ENCODE data around the gene RPEL1. TPM values are rescaled to one million over a fixed set of nuclear protein-coding genes. Genes with fewer than 3 reads are reported as not detected.

The RPEL1 gene
- total RNA-seq, 1 experiment from 2014 or later: not detected

DNA sequence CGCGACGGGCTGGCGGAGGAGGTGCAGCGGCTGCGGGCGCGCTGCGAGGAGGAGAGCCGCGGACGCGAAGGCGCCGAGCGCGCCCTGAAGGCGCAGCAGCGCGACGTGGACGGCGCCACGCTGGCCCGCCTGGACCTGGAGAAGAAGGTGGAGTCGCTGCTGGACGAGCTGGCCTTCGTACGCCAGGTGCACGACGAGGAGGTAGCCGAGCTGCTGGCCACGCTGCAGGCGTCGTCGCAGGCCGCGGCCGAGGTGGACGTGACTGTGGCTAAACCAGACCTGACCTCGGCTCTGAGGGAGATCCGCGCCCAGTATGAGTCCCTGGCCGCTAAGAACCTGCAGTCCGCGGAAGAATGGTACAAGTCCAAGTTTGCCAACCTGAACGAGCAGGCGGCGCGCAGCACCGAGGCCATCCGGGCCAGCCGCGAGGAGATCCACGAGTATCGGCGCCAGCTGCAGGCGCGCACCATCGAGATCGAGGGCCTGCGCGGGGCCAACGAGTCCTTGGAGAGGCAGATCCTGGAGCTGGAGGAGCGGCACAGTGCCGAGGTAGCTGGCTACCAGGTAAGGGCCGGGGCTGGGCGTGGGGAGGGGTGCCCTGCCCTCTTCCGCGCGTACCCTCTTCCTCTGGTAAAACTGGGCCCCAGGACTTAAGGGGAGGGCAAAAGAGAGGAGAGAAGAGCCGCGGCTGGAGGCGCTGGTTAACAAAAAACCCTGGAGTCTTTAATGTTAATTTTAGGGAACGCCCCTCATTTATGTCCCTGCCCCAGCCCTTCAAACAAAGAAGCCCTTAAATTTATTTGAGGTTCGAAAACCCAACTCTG is 32.2 kb downstream of the RPEL1 start:
- no peak for DNase-seq
- Histone ChIP-seq H3K4me3 (ENCODE audit: low read length) (no peak overlapping the region), H3K27ac (ENCODE audit: low read length) (no peak overlapping the region), H3K79me2 (ENCODE audit: low read length) (no peaks in the 10 kb centered on the region), H3K4me2 (ENCODE audit: low read depth, low read length, poor library complexity, severe bottlenecking) (no peak overlapping the region), H3K9me3 (ENCODE audit: low read length) (no peaks in the 10 kb centered on the region), H3K9ac (ENCODE audit: low read length) (no peak overlapping the region), H3K36me3 (ENCODE audit: insufficient read depth, low read length) (no peaks in the 10 kb centered on the region), H3K9me2 (replicated peaks; ENCODE audit: insufficient read depth, low read length) (no peaks in the 10 kb centered on the region), H3K4me1 (ENCODE audit: low read length) (no peaks in the 10 kb centered on the region), H3K27me3 (ENCODE audit: low read length) (no peaks in the 10 kb centered on the region), H2AFZ (ENCODE audit: low read length) (no peak overlapping the region), H4K20me1 (ENCODE audit: insufficient read depth, low read depth, low read length) (no peaks in the 10 kb centered on the region)

DNA sequence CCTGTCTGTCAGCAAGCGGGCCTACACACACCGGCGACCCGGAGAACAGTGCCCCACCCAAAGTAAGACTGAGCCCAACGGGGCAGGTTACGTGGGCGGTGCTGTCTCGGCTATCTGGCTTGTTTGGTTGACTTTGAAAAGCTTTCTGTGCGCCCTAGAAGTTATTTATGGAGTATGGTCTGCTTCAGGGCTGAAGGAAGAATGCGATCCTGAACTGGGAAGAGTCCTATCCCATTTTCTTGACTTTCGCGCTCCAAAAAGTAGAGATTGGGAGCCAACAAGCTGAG is 32.8 kb downstream of the RPEL1 start:
- Histone ChIP-seq H3K4me3 (ENCODE audit: low read length) (no peak overlapping the region), H3K4me1 (ENCODE audit: low read length) (no peaks in the 10 kb centered on the region), H3K79me2 (ENCODE audit: low read length) (no peaks in the 10 kb centered on the region), H4K20me1 (ENCODE audit: insufficient read depth, low read depth, low read length) (no peaks in the 10 kb centered on the region), H3K4me2 (ENCODE audit: low read depth, low read length, poor library complexity, severe bottlenecking) (no peak overlapping the region), H3K9ac (ENCODE audit: low read length) (no peak overlapping the region), H3K9me2 (replicated peaks; ENCODE audit: insufficient read depth, low read length) (no peaks in the 10 kb centered on the region), H3K27me3 (ENCODE audit: low read length) (no peaks in the 10 kb centered on the region), H3K9me3 (ENCODE audit: low read length) (no peaks in the 10 kb centered on the region), H3K27ac (ENCODE audit: low read length) (no peak overlapping the region), H3K36me3 (ENCODE audit: insufficient read depth, low read length) (no peaks in the 10 kb centered on the region), H2AFZ (ENCODE audit: low read length) (no peak overlapping the region)
- DNase-seq: no peak

DNA sequence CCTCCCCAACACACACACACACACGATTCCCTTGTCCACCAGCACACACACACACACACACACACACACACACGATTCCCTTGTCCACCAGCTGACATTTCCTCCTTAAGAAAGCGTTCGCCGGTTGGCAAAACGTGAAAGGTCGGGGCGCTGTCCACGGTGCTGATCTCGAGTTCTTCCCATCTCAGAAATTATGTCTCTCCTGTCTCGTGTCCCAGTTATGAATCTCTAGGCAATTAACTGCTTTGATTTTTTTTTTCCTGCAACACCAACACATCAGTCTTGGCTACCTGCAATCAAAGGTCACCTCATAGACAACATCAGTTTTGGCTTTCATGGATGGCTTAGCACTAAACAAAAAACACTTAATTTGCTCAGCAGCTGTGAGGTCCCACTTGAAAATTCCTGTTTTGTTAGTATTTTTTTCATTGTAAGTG is 33.2 kb downstream of the RPEL1 start:
- H3K4me1 ChIP-seq (ENCODE audit: low read length): no peaks in the 10 kb centered on the region
- peak; percentile 46 for DNase-seq
- no peaks in the 10 kb centered on the region for H3K27me3 ChIP-seq (ENCODE audit: low read length)

DNA sequence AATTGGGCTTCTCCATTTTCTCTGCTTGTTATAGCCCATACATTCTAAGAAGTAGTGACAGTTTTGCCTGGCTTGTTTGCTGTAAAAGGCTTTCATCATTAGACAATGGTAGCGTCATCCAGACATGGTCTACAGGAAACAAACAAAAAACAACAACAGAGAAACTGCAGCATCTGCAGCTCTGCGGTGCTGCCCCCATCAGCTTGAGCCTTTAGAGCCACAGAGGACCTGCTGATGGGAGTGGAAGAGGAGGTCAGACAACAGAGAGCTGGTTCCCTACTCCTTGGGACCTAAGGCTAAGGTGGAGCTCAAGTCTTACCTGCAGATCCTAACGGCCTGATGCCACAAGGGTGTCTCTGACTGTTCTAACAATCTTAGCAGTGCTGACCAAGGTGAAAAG is 34.3 kb downstream of the RPEL1 start:
- no peaks in the 10 kb centered on the region for H4K20me1 ChIP-seq (ENCODE audit: insufficient read depth, low read depth, low read length)

More for the DNA sequence above, 33.2 kb downstream of the RPEL1 start:
- Histone ChIP-seq H3K9me2 (replicated peaks; ENCODE audit: insufficient read depth, low read length) (no peaks in the 10 kb centered on the region), H3K9me3 (ENCODE audit: low read length) (no peaks in the 10 kb centered on the region), H3K4me2 (ENCODE audit: low read depth, low read length, poor library complexity, severe bottlenecking) (no peak overlapping the region), H3K9ac (ENCODE audit: low read length) (no peak overlapping the region), H4K20me1 (ENCODE audit: insufficient read depth, low read depth, low read length) (no peaks in the 10 kb centered on the region), H3K4me3 (ENCODE audit: low read length) (no peak overlapping the region), H3K79me2 (ENCODE audit: low read length) (no peaks in the 10 kb centered on the region), H3K36me3 (ENCODE audit: insufficient read depth, low read length) (no peaks in the 10 kb centered on the region), H3K27ac (ENCODE audit: low read length) (no peak overlapping the region), H2AFZ (ENCODE audit: low read length) (no peak overlapping the region)

DNA sequence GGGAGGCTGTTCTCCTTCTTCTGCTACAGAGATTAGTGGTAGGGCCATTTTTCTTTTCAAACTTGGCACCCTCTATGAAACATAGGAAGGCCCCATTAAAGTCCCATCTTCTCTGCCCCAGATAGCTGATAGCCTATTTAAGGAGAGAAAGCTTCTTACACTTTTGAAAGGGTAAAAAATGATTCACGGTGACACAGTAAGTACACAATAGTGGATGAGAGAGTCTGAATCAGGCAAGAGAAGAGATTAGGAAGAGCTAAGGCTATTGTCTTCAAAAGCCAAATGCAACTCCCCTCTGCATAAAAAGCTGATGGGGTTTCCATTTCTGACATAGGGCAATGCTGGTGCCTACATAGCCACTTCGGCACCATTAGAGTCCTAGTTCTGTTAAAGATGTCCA is 34.8 kb downstream of the RPEL1 start:
- H4K20me1 ChIP-seq (ENCODE audit: insufficient read depth, low read depth, low read length): no peaks in the 10 kb centered on the region
- no peak overlapping the region for H3K9ac ChIP-seq (ENCODE audit: low read length)
- no peaks in the 10 kb centered on the region for H3K4me1 ChIP-seq (ENCODE audit: low read length)
- H3K9me2 ChIP-seq (replicated peaks; ENCODE audit: insufficient read depth, low read length): no peaks in the 10 kb centered on the region
- no peak overlapping the region for H3K4me2 ChIP-seq (ENCODE audit: low read depth, low read length, poor library complexity, severe bottlenecking)
- no peak overlapping the region for H3K27ac ChIP-seq (ENCODE audit: low read length)
- H3K36me3 ChIP-seq (ENCODE audit: insufficient read depth, low read length): no peaks in the 10 kb centered on the region
- no peaks in the 10 kb centered on the region for H3K27me3 ChIP-seq (ENCODE audit: low read length)
- no peak overlapping the region for H2AFZ ChIP-seq (ENCODE audit: low read length)
- DNase-seq: no peak
- H3K79me2 ChIP-seq (ENCODE audit: low read length): no peaks in the 10 kb centered on the region
- no peak overlapping the region for H3K4me3 ChIP-seq (ENCODE audit: low read length)
- H3K9me3 ChIP-seq (ENCODE audit: low read length): no peaks in the 10 kb centered on the region

More for the DNA sequence above, 34.3 kb downstream of the RPEL1 start:
- H3K27ac ChIP-seq (ENCODE audit: low read length): no peak overlapping the region
- no peak for DNase-seq
- no peaks in the 10 kb centered on the region for H3K9me3 ChIP-seq (ENCODE audit: low read length)
- no peaks in the 10 kb centered on the region for H3K27me3 ChIP-seq (ENCODE audit: low read length)
- H3K4me3 ChIP-seq (ENCODE audit: low read length): no peak overlapping the region
- H3K9ac ChIP-seq (ENCODE audit: low read length): no peak overlapping the region
- no peak overlapping the region for H2AFZ ChIP-seq (ENCODE audit: low read length)
- H3K9me2 ChIP-seq (replicated peaks; ENCODE audit: insufficient read depth, low read length): no peaks in the 10 kb centered on the region
- no peaks in the 10 kb centered on the region for H3K4me1 ChIP-seq (ENCODE audit: low read length)
- H3K4me2 ChIP-seq (ENCODE audit: low read depth, low read length, poor library complexity, severe bottlenecking): no peak overlapping the region
- no peaks in the 10 kb centered on the region for H3K36me3 ChIP-seq (ENCODE audit: insufficient read depth, low read length)
- H3K79me2 ChIP-seq (ENCODE audit: low read length): no peaks in the 10 kb centered on the region

DNA sequence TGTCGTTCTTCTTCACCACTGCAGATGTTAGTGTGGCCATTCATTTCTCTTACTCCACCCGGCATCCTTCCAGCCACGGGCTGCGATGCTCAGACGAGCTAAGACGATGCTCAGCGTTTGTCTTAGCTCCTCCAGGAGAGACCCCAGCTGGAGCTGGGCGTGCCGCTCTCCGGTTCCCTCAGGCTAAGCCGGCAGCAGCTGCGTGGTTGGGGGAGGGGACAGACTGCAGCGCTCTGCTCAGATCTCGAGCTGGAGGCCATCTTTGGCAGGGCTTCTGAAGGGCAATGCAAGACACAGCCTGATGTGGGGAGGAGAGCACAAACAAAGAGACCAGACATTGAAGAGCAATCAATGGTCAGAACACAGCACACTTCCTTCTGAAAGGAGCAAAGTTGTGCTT is 36.1 kb downstream of the RPEL1 start:
- Histone ChIP-seq H3K79me2 (ENCODE audit: low read length) (no peaks in the 10 kb centered on the region), H3K36me3 (ENCODE audit: insufficient read depth, low read length) (no peaks in the 10 kb centered on the region), H3K9ac (ENCODE audit: low read length) (no peak overlapping the region), H3K27me3 (ENCODE audit: low read length) (no peaks in the 10 kb centered on the region), H3K9me2 (replicated peaks; ENCODE audit: insufficient read depth, low read length) (no peaks in the 10 kb centered on the region), H3K4me2 (ENCODE audit: low read depth, low read length, poor library complexity, severe bottlenecking) (no peak overlapping the region), H3K27ac (ENCODE audit: low read length) (no peak overlapping the region), H3K4me3 (ENCODE audit: low read length) (no peak overlapping the region), H2AFZ (ENCODE audit: low read length) (no peak overlapping the region), H4K20me1 (ENCODE audit: insufficient read depth, low read depth, low read length) (no peaks in the 10 kb centered on the region), H3K4me1 (ENCODE audit: low read length) (no peaks in the 10 kb centered on the region), H3K9me3 (ENCODE audit: low read length) (no peaks in the 10 kb centered on the region)
- no peak for DNase-seq

DNA sequence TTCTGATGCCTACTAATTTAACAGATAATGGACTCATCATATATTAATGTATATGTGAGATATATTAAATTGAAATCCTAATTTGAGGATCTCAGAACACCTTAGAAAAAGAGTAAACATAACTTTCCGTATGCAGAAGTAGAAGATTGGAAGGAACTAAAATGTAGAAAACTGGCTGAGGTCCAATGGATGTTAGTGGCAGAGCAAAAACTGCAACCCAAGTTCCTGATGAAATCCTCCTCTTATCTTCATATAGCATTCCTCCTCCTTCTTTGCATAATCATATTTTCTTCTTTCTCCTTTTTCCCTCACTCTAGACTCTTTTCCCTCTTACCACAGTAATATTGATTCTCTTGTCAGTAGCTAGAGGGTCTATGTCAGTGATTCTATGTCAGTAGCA is 37.3 kb downstream of the RPEL1 start:
- no peak overlapping the region for H3K27ac ChIP-seq (ENCODE audit: low read length)
- no peaks in the 10 kb centered on the region for H3K27me3 ChIP-seq (ENCODE audit: low read length)
- no peak for DNase-seq
- no peaks in the 10 kb centered on the region for H3K9me3 ChIP-seq (ENCODE audit: low read length)
- no peaks in the 10 kb centered on the region for H4K20me1 ChIP-seq (ENCODE audit: insufficient read depth, low read depth, low read length)
- H2AFZ ChIP-seq (ENCODE audit: low read length): no peak overlapping the region
- H3K79me2 ChIP-seq (ENCODE audit: low read length): no peaks in the 10 kb centered on the region
- no peaks in the 10 kb centered on the region for H3K9me2 ChIP-seq (replicated peaks; ENCODE audit: insufficient read depth, low read length)
- no peaks in the 10 kb centered on the region for H3K36me3 ChIP-seq (ENCODE audit: insufficient read depth, low read length)
- H3K4me1 ChIP-seq (ENCODE audit: low read length): no peaks in the 10 kb centered on the region
- no peak overlapping the region for H3K9ac ChIP-seq (ENCODE audit: low read length)
- H3K4me2 ChIP-seq (ENCODE audit: low read depth, low read length, poor library complexity, severe bottlenecking): no peak overlapping the region
- H3K4me3 ChIP-seq (ENCODE audit: low read length): no peak overlapping the region

DNA sequence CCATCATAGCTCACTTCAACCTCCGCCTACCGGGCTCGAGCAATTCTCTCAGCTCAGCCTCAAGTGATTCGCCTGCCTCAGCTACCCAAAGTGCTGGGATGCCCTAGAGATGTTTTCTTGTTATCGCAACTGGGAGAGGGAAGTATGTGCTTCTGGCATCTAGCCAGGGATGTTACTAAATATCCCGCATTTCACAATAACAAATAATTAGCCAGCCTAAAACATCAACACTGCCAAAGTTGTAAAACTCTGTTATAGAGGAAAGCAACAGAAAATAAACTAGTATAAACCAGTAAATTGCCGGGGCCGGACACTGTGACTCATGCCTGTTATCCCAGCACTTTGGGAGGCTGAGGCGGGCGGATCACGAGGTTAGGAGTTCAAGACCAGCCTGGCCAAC is 38.5 kb downstream of the RPEL1 start:
- no peak overlapping the region for H3K4me3 ChIP-seq (ENCODE audit: low read length)
- H4K20me1 ChIP-seq (ENCODE audit: insufficient read depth, low read depth, low read length): no peaks in the 10 kb centered on the region
- no peak overlapping the region for H3K9ac ChIP-seq (ENCODE audit: low read length)
- H3K36me3 ChIP-seq (ENCODE audit: insufficient read depth, low read length): no peaks in the 10 kb centered on the region
- H2AFZ ChIP-seq (ENCODE audit: low read length): no peak overlapping the region
- H3K27me3 ChIP-seq (ENCODE audit: low read length): no peaks in the 10 kb centered on the region
- no peaks in the 10 kb centered on the region for H3K79me2 ChIP-seq (ENCODE audit: low read length)
- no peak for DNase-seq
- no peak overlapping the region for H3K27ac ChIP-seq (ENCODE audit: low read length)
- no peak overlapping the region for H3K4me2 ChIP-seq (ENCODE audit: low read depth, low read length, poor library complexity, severe bottlenecking)
- H3K9me2 ChIP-seq (replicated peaks; ENCODE audit: insufficient read depth, low read length): no peaks in the 10 kb centered on the region
- H3K4me1 ChIP-seq (ENCODE audit: low read length): no peaks in the 10 kb centered on the region
- no peaks in the 10 kb centered on the region for H3K9me3 ChIP-seq (ENCODE audit: low read length)

All from Karpas-422 (cell line).